Body of pancreas (tissue), 4 donors: Measurements from ENCODE around the gene PPT1. TPM values are rescaled to one million over a fixed set of nuclear protein-coding genes. Genes with fewer than 3 reads are reported as not detected.

ENCODE experiments used
- ATAC-seq: fragments of 150-250 bp; one replicate; pipeline ENCODE4 v1.9.1; 2016
- DNase-seq, 4 donors: peaks; one replicate each; pipeline ENCODE4 v3.0.0-alpha.2; 2019
- H3K27ac ChIP-seq, 4 donors: fragments of 200-600 bp; sonication (generic); 1 replicate in 3 of 4; 2 replicates in 1 of 4; pipeline versions ENCODE4 v1.5.1 to v1.6.1; 2016 to 2019; ENCODE audit warnings: mild to moderate bottlenecking in 1 of 4, mixed read lengths in 1 of 4, moderate library complexity in 1 of 4
- H3K27me3 ChIP-seq, 2 donors: fragments of 200-600 bp; sonication (generic); one replicate each; pipeline ENCODE4 v1.6.0; 2016; ENCODE audit warnings: mild to moderate bottlenecking in 1 of 2
- H3K36me3 ChIP-seq, 2 donors: fragments of 200-600 bp; sonication (generic); replicated peaks in 1 of 2; 2 replicates each; pipeline ENCODE4 v1.5.1; 2016; ENCODE audit warnings: low read depth in 2 of 2; ENCODE audit not compliant: insufficient read depth in 1 of 2
- H3K4me1 ChIP-seq: fragments of 200-600 bp; sonication (generic); one replicate; pipeline ENCODE4 v1.6.0; 2016
- H3K4me3 ChIP-seq, 2 donors: fragments of 200-600 bp; sonication (generic); 1 replicate in 1 of 2; 2 replicates in 1 of 2; pipeline ENCODE4 v1.5.1; 2016 to 2019
- H3K9me3 ChIP-seq, 3 donors: fragments of 200-600 bp; sonication (generic); 1 replicate in 2 of 3; 2 replicates in 1 of 3; pipeline ENCODE4 v1.5.1; 2016
- CTCF ChIP-seq, 7 experiments: fragments of 450-650 bp in 4 of 7; fragments of 200-600 bp in 3 of 7; sonication (generic) in 3 of 7; IDR thresholded peaks; one replicate each; pipeline ENCODE4 v1.5.1; 2016 to 2019; ENCODE audit warnings: antibody characterized with exemption in 7 of 7
- POLR2A ChIP-seq, 3 donors: fragments of 450-650 bp; IDR thresholded peaks; one replicate each; pipeline ENCODE4 v1.6.1; 2016; ENCODE audit warnings: antibody characterized with exemption in 3 of 3, mild to moderate bottlenecking in 2 of 3
- WGBS, 2 donors: methylation state at CpG; one replicate each; pipeline ENCODE4 v1.1.5; 2017; 5-methylcytosine and 5-hydroxymethylcytosine counted together
- intact Hi-C: fragments of 100-400 bp; cut with DNase I; formaldehyde crosslinking; loops from one replicate; pipeline ENCODE4 v1.15.1; 2023
- total RNA-seq, 2 donors: library from RNA; depleted of rRNA; stranded (reverse); fragments of >200 nt; gene quantifications; one replicate each; pipeline ENCODE4 v1.1.0, GENCODE V29; 2016

Gene PPT1
- total RNA-seq, 2 donors from 2014 or later = 26.4 to 28.5 TPM

GRCh38 chr1:40075266-40075665, 21.8 kb downstream of the PPT1 start:
- ATAC-seq (no peak), DNase-seq (no peak)
- intact Hi-C loops = no loop called here
- H3K36me3 ChIP-seq = peaks cover 9 to 20% of the 10 kb centered on the region in 2 donors
- WGBS, 2 donors = 77 to 91% methylated on average over 4 of the region's 4 CpGs
- H3K9me3 ChIP-seq = no peaks in the 10 kb centered on the region
- H3K4me1 ChIP-seq = no peaks in the 10 kb centered on the region
- no peaks in the 10 kb centered on the region for H3K27me3 ChIP-seq
- TF ChIP-seq POLR2A (IDR thresholded peaks at IDR 0.05) = no peak
- TF ChIP-seq CTCF (IDR thresholded peaks at IDR 0.05) = no peak
- H3K4me3 ChIP-seq = no peak overlapping the region
- no peak overlapping the region for H3K27ac ChIP-seq

DNA sequence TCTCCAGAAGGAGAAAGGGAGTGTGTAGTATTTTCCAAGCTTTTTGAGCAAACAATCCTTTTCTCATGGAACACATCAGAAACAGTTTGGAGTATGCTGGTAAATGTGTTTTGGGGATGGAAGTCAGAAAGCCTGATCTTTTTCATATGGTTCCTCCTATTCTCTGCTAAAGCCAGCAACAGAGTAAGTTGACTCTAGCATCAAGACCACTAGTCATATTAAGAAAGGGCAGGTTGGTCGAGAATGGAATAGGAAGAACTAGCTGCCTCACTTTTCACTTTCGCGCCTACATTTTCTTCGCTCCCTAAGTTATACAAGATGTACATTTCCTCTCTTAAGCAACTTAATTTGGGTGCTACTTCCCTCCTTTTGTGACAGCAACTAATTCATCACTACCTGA, 24.0 kb downstream of the PPT1 start:
- no peaks in the 10 kb centered on the region for H3K27me3 ChIP-seq
- H3K36me3 ChIP-seq = peaks cover 18 to 32% of the 10 kb centered on the region in 2 donors
- DNase-seq (no peak), ATAC-seq (no peak)
- WGBS, 2 donors = 85 to 90% methylated on average over 4 of the region's 4 CpGs
- no peaks in the 10 kb centered on the region for H3K9me3 ChIP-seq
- no peak overlapping the region for H3K4me3 ChIP-seq
- intact Hi-C loops = no loop called here
- no peak overlapping the region for H3K27ac ChIP-seq
- TF ChIP-seq POLR2A (IDR thresholded peaks at IDR 0.05) = no peak
- no peak for TF ChIP-seq CTCF (IDR thresholded peaks at IDR 0.05)
- no peaks in the 10 kb centered on the region for H3K4me1 ChIP-seq

GRCh38 chr1:40072142-40072541, 24.9 kb downstream of the PPT1 start:
- no peak overlapping the region for H3K27ac ChIP-seq
- no peak overlapping the region for H3K4me3 ChIP-seq
- TF ChIP-seq CTCF (IDR thresholded peaks at IDR 0.05) (no peak), POLR2A (IDR thresholded peaks at IDR 0.05) (no peak)
- no peaks in the 10 kb centered on the region for H3K4me1 ChIP-seq
- DNase-seq = no peak
- H3K9me3 ChIP-seq = no peaks in the 10 kb centered on the region
- ATAC-seq = no peak
- peaks cover 18 to 33% of the 10 kb centered on the region in 2 donors for H3K36me3 ChIP-seq
- intact Hi-C loops = no loop called here
- no peaks in the 10 kb centered on the region for H3K27me3 ChIP-seq

DNA sequence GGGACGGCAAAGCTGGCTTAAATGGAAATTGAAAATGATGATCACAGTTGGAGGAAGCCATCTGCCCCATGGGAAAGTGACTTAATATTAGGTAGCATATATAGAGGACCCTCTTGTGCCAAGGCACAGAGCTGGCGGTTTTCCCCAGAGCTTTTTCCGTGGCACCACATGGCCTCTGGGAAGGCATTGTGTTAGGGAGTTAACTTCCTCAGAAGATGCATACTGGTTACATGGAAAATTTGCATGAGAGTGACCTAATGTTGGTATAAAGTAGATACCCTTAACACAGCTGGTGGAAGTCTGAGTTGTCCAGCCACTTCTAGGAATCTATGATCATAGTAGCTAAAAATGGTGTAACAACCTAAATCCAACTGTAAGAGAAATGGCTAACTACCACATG, 29.2 kb downstream of the PPT1 start:
- no peak for TF ChIP-seq POLR2A (IDR thresholded peaks at IDR 0.05)
- no peak for TF ChIP-seq CTCF (IDR thresholded peaks at IDR 0.05)
- peaks cover 18 to 48% of the 10 kb centered on the region in 2 donors for H3K36me3 ChIP-seq
- 90 to 96% methylated on average over 3 of the region's 3 CpGs for WGBS, 2 donors

DNA sequence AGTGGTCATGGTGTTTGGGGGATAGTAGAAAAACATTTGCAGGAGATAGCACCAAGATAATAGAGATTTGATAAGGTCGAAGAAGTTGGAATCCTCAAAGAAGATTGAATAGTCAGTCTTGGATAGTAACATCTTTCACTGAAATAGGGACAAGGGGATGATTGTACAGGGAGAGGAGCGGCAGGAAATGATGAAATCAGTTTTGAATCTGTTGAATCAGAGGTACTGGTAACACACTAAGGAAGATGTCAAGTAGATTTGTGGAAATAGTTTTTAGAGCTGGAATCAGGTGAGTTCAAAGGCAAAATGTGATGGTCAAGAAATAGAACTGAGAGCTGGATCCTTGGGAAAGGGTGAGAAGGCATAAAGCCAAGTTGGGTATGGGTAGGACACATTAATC, 30.0 kb downstream of the PPT1 start:
- ATAC-seq (no peak), DNase-seq (no peak)
- intact Hi-C loops = no loop called here
- Histone ChIP-seq H3K27me3 (no peaks in the 10 kb centered on the region), H3K27ac (no peak overlapping the region), H3K36me3 (peaks cover 18 to 47% of the 10 kb centered on the region in 2 donors), H3K4me3 (no peak overlapping the region), H3K9me3 (no peaks in the 10 kb centered on the region), H3K4me1 (no peaks in the 10 kb centered on the region)
- WGBS, 2 donors = 66 to 67% methylated on average over 2 of the region's 2 CpGs
- TF ChIP-seq CTCF (IDR thresholded peaks at IDR 0.05) = no peak
- TF ChIP-seq POLR2A (IDR thresholded peaks at IDR 0.05) = no peak

More for the DNA sequence above, 29.2 kb downstream of the PPT1 start:
- Histone ChIP-seq H3K4me1 (no peaks in the 10 kb centered on the region), H3K9me3 (no peaks in the 10 kb centered on the region), H3K4me3 (no peak overlapping the region), H3K27ac (no peak overlapping the region), H3K27me3 (no peaks in the 10 kb centered on the region)
- DNase-seq (no peak), ATAC-seq (no peak)
- intact Hi-C loops = no loop called here
